Subcutaneous preadipocyte (primary cell): ENCODE data around the gene PGM3. TPM values are rescaled to one million over a fixed set of nuclear protein-coding genes. Genes with fewer than 3 reads are reported as not detected.

Experiments used
- total RNA-seq: library from RNA; depleted of rRNA; stranded (reverse); fragments of >200 nt; gene quantifications from 2 replicates; pipeline ENCODE4 v1.2.3, GENCODE V29; 2012

PGM3 gene
- 51.8 and 60.4 TPM in 2 replicates for total RNA-seq

GRCh38 chr6:83192871-83193746, at the start of gene PGM3, which contains the start of gene RWDD2A:
Gene PGM3 (minus strand): TSS chr6:83193265. CDS start chr6:83191012, 2,253 bp downstream.
Gene RWDD2A (plus strand): TSS chr6:83193357. CDS start chr6:83194452, 1,095 bp downstream.

Other genes with a start within 250 kb of the PGM3 start
- 8.8 and 11.3 TPM in 2 replicates for gene UBE3D, start 127.4 kb downstream of the PGM3 start, total RNA-seq
- gene DOP1A, start 125.6 kb downstream of the PGM3 start, total RNA-seq: 20.6 and 26.4 TPM in 2 replicates
- 1.5 and 2.2 TPM in 2 replicates for gene RWDD2A, start 92 bp upstream of the PGM3 start, total RNA-seq
- 14.3 and 23.5 TPM in 2 replicates for gene ME1, start 237.8 kb upstream of the PGM3 start, total RNA-seq